Bladder microvascular endothelial cell (primary cell): ENCODE results near the gene FASTKD3. TPM values are rescaled to one million over a fixed set of nuclear protein-coding genes. Genes with fewer than 3 reads are reported as not detected.

Experiments
- total RNA-seq: library from RNA; depleted of rRNA; stranded (reverse); fragments of >200 nt; gene quantifications from 2 replicates; pipeline ENCODE4 v1.2.3, GENCODE V29; 2014

FASTKD3 gene
- total RNA-seq: 5.3 and 10.4 TPM in 2 replicates

GRCh38 chr5:7868773-7869473 is at the start of gene FASTKD3, which contains the start of gene MTRR:
Gene FASTKD3 (minus strand): TSS chr5:7869031. CDS start chr5:7868083, 948 bp downstream.
Gene MTRR (plus strand): TSS chr5:7869148. CDS start chr5:7870795, 1,647 bp downstream.

GRCh38 chr5:7850395-7851239 is 18.2 kb downstream of the FASTKD3 start, which contains the start of gene CFAP90:
Gene CFAP90 (minus strand): TSS chr5:7851133. CDS start chr5:7851021, 112 bp downstream.

Other genes with a start within 250 kb of the FASTKD3 start
- not detected in 2 replicates for gene CFAP90, start 17.9 kb downstream of the FASTKD3 start, total RNA-seq
- 12.6 and 32.7 TPM in 2 replicates for gene MTRR, start 117 bp upstream of the FASTKD3 start, total RNA-seq